Naive thymus-derived CD4-positive, alpha-beta T cell (primary cell): ENCODE data around the gene CALHM6. TPM values are rescaled to one million over a fixed set of nuclear protein-coding genes. Genes with fewer than 3 reads are reported as not detected.
A peak's percentile ranks its signal among the peaks of the same experiment; 100 is the strongest.

Source experiments
- ATAC-seq: fragments of 150-1000 bp; cut with Tn5 transposase; 2 replicates; pipeline ENCODE4 v1.10.0; 2021; ENCODE audit warnings: mild to moderate bottlenecking, moderate library complexity
- CTCF ChIA-PET: fragments of 350-600 bp; sonication (Branson Sonifier 250); formaldehyde crosslinking; loops from one replicate; lab custom pipeline; 2021; ENCODE audit warnings: antibody characterized with exemption; lab: Charles Lee
- POLR2A ChIA-PET: fragments of 350-600 bp; sonication (Branson Sonifier 250); formaldehyde crosslinking; loops from one replicate; lab custom pipeline; 2021; ENCODE audit warnings: antibody characterized with exemption, inconsistent platforms; lab: Charles Lee
- DNase-seq, 9 donors: peaks; one replicate each; pipeline versions ENCODE4 v3.0.0 to v3.0.0-alpha.2; 2020 to 2022; ENCODE audit warnings: mixed read lengths in 1 of 9
- H3K27ac ChIP-seq: one replicate; pipeline ENCODE4 v1.7.0; 2013; ENCODE audit warnings: mild to moderate bottlenecking, low read depth, low read length, moderate library complexity
- H3K27me3 ChIP-seq, 2 donors: one replicate each; pipeline ENCODE4 v1.7.0; 2013; ENCODE audit warnings: low read length in 2 of 2, mild to moderate bottlenecking in 2 of 2, moderate library complexity in 2 of 2; ENCODE audit not compliant: control insufficient read depth in 2 of 2, insufficient read depth in 2 of 2
- H3K36me3 ChIP-seq, 3 experiments: 1 replicate in 2 of 3; 2 replicates in 1 of 3; pipeline ENCODE4 v1.7.0; 2013; ENCODE audit warnings: low read length in 3 of 3, mild to moderate bottlenecking in 3 of 3, moderate library complexity in 1 of 3; ENCODE audit not compliant: insufficient read depth in 3 of 3, control insufficient read depth in 2 of 3
- H3K4me1 ChIP-seq, 2 donors: one replicate each; pipeline ENCODE4 v1.7.0; 2013; ENCODE audit warnings: low read length in 2 of 2, mild to moderate bottlenecking in 2 of 2, moderate library complexity in 1 of 2; ENCODE audit not compliant: control insufficient read depth in 2 of 2, insufficient read depth in 2 of 2
- H3K4me3 ChIP-seq: 2 replicates; pipeline ENCODE4 v1.7.0; 2013; ENCODE audit warnings: mild to moderate bottlenecking, low read length
- H3K9me3 ChIP-seq, 3 experiments: 1 replicate in 2 of 3; 2 replicates in 1 of 3; pipeline ENCODE4 v1.7.0; 2013; ENCODE audit warnings: low read length in 3 of 3; ENCODE audit not compliant: control insufficient read depth in 2 of 3
- H3K27ac Mint-ChIP-seq, 9 donors: one replicate each; pipeline ENCODE4 v1.8.0; 2020 to 2022; ENCODE audit warnings: mixed read lengths in 9 of 9, mild to moderate bottlenecking in 8 of 9, moderate library complexity in 5 of 9, inconsistent platforms in 2 of 9
- H3K27me3 Mint-ChIP-seq, 5 donors: one replicate each; pipeline ENCODE4 v1.8.0; 2021 to 2022; ENCODE audit warnings: mixed read lengths in 5 of 5, mild to moderate bottlenecking in 1 of 5
- H3K36me3 Mint-ChIP-seq, 5 donors: one replicate each; pipeline ENCODE4 v1.8.0; 2020 to 2022; ENCODE audit warnings: mixed read lengths in 5 of 5, mild to moderate bottlenecking in 3 of 5, inconsistent platforms in 1 of 5
- H3K4me1 Mint-ChIP-seq, 7 donors: one replicate each; pipeline ENCODE4 v1.8.0; 2020 to 2022; ENCODE audit warnings: mixed read lengths in 7 of 7, mild to moderate bottlenecking in 3 of 7, inconsistent platforms in 1 of 7
- H3K4me3 Mint-ChIP-seq, 10 donors: one replicate each; pipeline ENCODE4 v1.8.0; 2020 to 2022; ENCODE audit warnings: mild to moderate bottlenecking in 10 of 10, mixed read lengths in 10 of 10, moderate library complexity in 6 of 10, inconsistent platforms in 2 of 10
- H3K9me3 Mint-ChIP-seq, 11 donors: one replicate each; pipeline ENCODE4 v1.8.0; 2020 to 2022; ENCODE audit warnings: mixed read lengths in 11 of 11, mild to moderate bottlenecking in 4 of 11, inconsistent platforms in 1 of 11, moderate library complexity in 1 of 11
- intact Hi-C, 2 donors: fragments of 100-400 bp; cut with micrococcal nuclease; formaldehyde crosslinking; loops; one replicate each; pipeline ENCODE4 v1.15.1; 2023
- polyA plus RNA-seq, 2 donors: library from polyadenylated mRNA; unstranded; fragments of 300-500 nt; fragmentation: Illumina TruSeq; gene quantifications; one replicate each; pipeline ENCODE4 v1.2.3, GENCODE V29; 2021
- total RNA-seq, 6 experiments: library from RNA in 5 of 6; stranded (reverse) in 5 of 6; gene quantifications; 1 replicate in 5 of 6; 2 replicates in 1 of 6; pipeline ENCODE4 v1.2.3 and lab custom pipeline; 2021 to 2026

The CALHM6 gene
- total and polyA plus RNA-seq, 7 experiments from 2014 or later = 3.0 to 79.3 (median 16.3) TPM

- no peak overlapping the region for H3K27ac Mint-ChIP-seq
- DNase-seq = no peak
- peaks cover 0 to 22% (median 0%) of the 10 kb centered on the region in 5 donors for H3K36me3 Mint-ChIP-seq
- H3K4me1 ChIP-seq = peaks cover 4 to 5% of the 10 kb centered on the region in 2 donors
- H3K4me3 ChIP-seq = no peak overlapping the region
- intact Hi-C loops = loop anchor here in 1 of 2 donors (1.0 kb wide), 1 partner anchor 8 kb away; no protein-coding TSS in a partner anchor
- CTCF ChIA-PET = no interaction called here
- no peaks in the 10 kb centered on the region for H3K36me3 ChIP-seq
- ATAC-seq = no peak
- peaks cover 6 to 26% (median 14%) of the 10 kb centered on the region in 5 donors for H3K27me3 Mint-ChIP-seq
- H3K4me3 Mint-ChIP-seq = no peak overlapping the region
- no peaks in the 10 kb centered on the region for H3K9me3 ChIP-seq
- POLR2A ChIA-PET = no interaction called here
- no peaks in the 10 kb centered on the region for H3K27me3 ChIP-seq
- no peak overlapping the region for H3K27ac ChIP-seq
- peaks cover 0 to 49% (median 0%) of the 10 kb centered on the region in 7 donors for H3K4me1 Mint-ChIP-seq
- peaks cover 0 to 11% (median 0%) of the 10 kb centered on the region in 11 donors for H3K9me3 Mint-ChIP-seq
Observed at GRCh38 chr6:116449565-116449964, 11.6 kb upstream of the CALHM6 start.

GRCh38 chr6:116450185-116450710 lies 10.9 kb upstream of the CALHM6 start:
- H3K36me3 Mint-ChIP-seq = peaks cover 0 to 22% (median 0%) of the 10 kb centered on the region in 5 donors
- ChIA-PET CTCF (interaction anchor here (0.6 kb wide), 1 partner anchor 74 kb away, joined by 3 read pairs; no protein-coding TSS in a partner anchor), POLR2A (no interaction called here)
- Histone ChIP-seq H3K27ac (no peak overlapping the region), H3K4me3 (no peak overlapping the region), H3K27me3 (no peaks in the 10 kb centered on the region), H3K9me3 (no peaks in the 10 kb centered on the region), H3K36me3 (no peaks in the 10 kb centered on the region), H3K4me1 (peaks cover 0 to 5% of the 10 kb centered on the region in 2 donors)
- peaks cover 6 to 30% (median 14%) of the 10 kb centered on the region in 5 donors for H3K27me3 Mint-ChIP-seq
- no peak overlapping the region for H3K27ac Mint-ChIP-seq
- no peak overlapping the region for H3K4me3 Mint-ChIP-seq
- ATAC-seq = no peak
- intact Hi-C loops = no loop called here
- DNase-seq = no peak
- H3K9me3 Mint-ChIP-seq = peaks cover 0 to 12% (median 0%) of the 10 kb centered on the region in 11 donors
- peaks cover 0 to 42% (median 0%) of the 10 kb centered on the region in 7 donors for H3K4me1 Mint-ChIP-seq

GRCh38 chr6:116450769-116451740 lies 10.1 kb upstream of the CALHM6 start:
- ChIA-PET CTCF (interaction anchor here (0.6 kb wide), 1 partner anchor 73 kb away, joined by 3 read pairs; no protein-coding TSS in a partner anchor), POLR2A (no interaction called here)
- Mint-ChIP-seq H3K4me1 (peaks cover 0 to 47% (median 0%) of the 10 kb centered on the region in 7 donors), H3K27me3 (peaks cover 6 to 35% (median 14%) of the 10 kb centered on the region in 5 donors), H3K4me3 (peak overlapping the region in 1 of 10 donors; percentile 34), H3K9me3 (peaks cover 0 to 14% (median 0%) of the 10 kb centered on the region in 11 donors), H3K36me3 (peaks cover 0 to 25% (median 0%) of the 10 kb centered on the region in 5 donors), H3K27ac (no peak overlapping the region)
- Histone ChIP-seq H3K4me3 (no peak overlapping the region), H3K27me3 (no peaks in the 10 kb centered on the region), H3K4me1 (peaks cover 0 to 5% of the 10 kb centered on the region in 2 donors), H3K27ac (no peak overlapping the region), H3K36me3 (no peaks in the 10 kb centered on the region), H3K9me3 (no peaks in the 10 kb centered on the region)
- peak; percentile 66 for ATAC-seq
- intact Hi-C loops = no loop called here
- DNase-seq = peak in 1 of 9 donors; percentile 32

DNA sequence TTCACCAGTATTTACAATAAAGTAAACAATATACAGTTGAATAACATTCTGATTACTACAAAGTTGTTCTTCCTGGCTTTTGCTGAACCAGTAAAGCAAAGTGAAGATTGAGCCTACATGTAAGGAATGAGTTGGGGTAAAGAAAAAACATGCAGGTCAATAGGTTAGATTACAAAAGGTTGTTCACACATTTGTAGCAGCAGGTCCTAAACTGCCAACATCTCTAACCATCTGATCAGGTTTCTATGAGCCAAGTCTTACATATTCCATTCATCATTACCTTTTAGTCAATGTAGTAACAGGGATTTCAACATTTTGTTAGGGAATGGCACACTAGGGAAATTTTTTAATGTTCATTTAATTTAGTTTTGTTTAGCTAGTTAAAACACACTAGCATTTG lies 9.3 kb upstream of the CALHM6 start:
- intact Hi-C loops = no loop called here
- peaks cover 0 to 5% of the 10 kb centered on the region in 2 donors for H3K4me1 ChIP-seq
- peaks cover 6 to 35% (median 14%) of the 10 kb centered on the region in 5 donors for H3K27me3 Mint-ChIP-seq
- H3K27ac Mint-ChIP-seq = no peak overlapping the region
- ChIA-PET CTCF (no interaction called here), POLR2A (no interaction called here)
- ATAC-seq = no peak
- DNase-seq = no peak
- H3K4me1 Mint-ChIP-seq = peaks cover 0 to 54% (median 0%) of the 10 kb centered on the region in 7 donors
- H3K36me3 ChIP-seq = no peaks in the 10 kb centered on the region
- H3K4me3 ChIP-seq = no peak overlapping the region
- H3K27ac ChIP-seq = no peak overlapping the region
- no peaks in the 10 kb centered on the region for H3K9me3 ChIP-seq
- no peaks in the 10 kb centered on the region for H3K27me3 ChIP-seq
- H3K36me3 Mint-ChIP-seq = peaks cover 0 to 25% (median 0%) of the 10 kb centered on the region in 5 donors
- H3K9me3 Mint-ChIP-seq = peaks cover 0 to 14% (median 0%) of the 10 kb centered on the region in 11 donors
- no peak overlapping the region for H3K4me3 Mint-ChIP-seq

- H3K9me3 Mint-ChIP-seq = peaks cover 0 to 14% (median 0%) of the 10 kb centered on the region in 11 donors
- intact Hi-C loops = no loop called here
- Histone ChIP-seq H3K9me3 (no peaks in the 10 kb centered on the region), H3K4me3 (no peak overlapping the region), H3K27ac (no peak overlapping the region), H3K4me1 (peaks cover 0 to 5% of the 10 kb centered on the region in 2 donors), H3K36me3 (no peaks in the 10 kb centered on the region), H3K27me3 (no peaks in the 10 kb centered on the region)
- ChIA-PET POLR2A (no interaction called here), CTCF (no interaction called here)
- H3K4me3 Mint-ChIP-seq = no peak overlapping the region
- peaks cover 0 to 56% (median 0%) of the 10 kb centered on the region in 7 donors for H3K4me1 Mint-ChIP-seq
- no peak overlapping the region for H3K27ac Mint-ChIP-seq
- peaks cover 0 to 27% (median 0%) of the 10 kb centered on the region in 5 donors for H3K36me3 Mint-ChIP-seq
- peaks cover 6 to 35% (median 14%) of the 10 kb centered on the region in 5 donors for H3K27me3 Mint-ChIP-seq
- ATAC-seq (no peak), DNase-seq (no peak)
Observed at GRCh38 chr6:116452531-116452930, 8.6 kb upstream of the CALHM6 start.

- Histone ChIP-seq H3K27me3 (no peaks in the 10 kb centered on the region), H3K9me3 (no peaks in the 10 kb centered on the region), H3K27ac (no peak overlapping the region), H3K4me3 (no peak overlapping the region), H3K4me1 (peaks cover 0 to 3% of the 10 kb centered on the region in 2 donors), H3K36me3 (no peaks in the 10 kb centered on the region)
- H3K27me3 Mint-ChIP-seq = peaks cover 6 to 43% (median 14%) of the 10 kb centered on the region in 5 donors
- ChIA-PET CTCF (no interaction called here), POLR2A (no interaction called here)
- intact Hi-C loops = no loop called here
- H3K27ac Mint-ChIP-seq = no peak overlapping the region
- peaks cover 0 to 12% (median 0%) of the 10 kb centered on the region in 11 donors for H3K9me3 Mint-ChIP-seq
- DNase-seq (no peak), ATAC-seq (no peak)
- no peak overlapping the region for H3K4me3 Mint-ChIP-seq
- H3K36me3 Mint-ChIP-seq = peaks cover 0 to 29% (median 0%) of the 10 kb centered on the region in 5 donors
- H3K4me1 Mint-ChIP-seq = peaks cover 3 to 66% (median 4%) of the 10 kb centered on the region in 7 donors
Observed at GRCh38 chr6:116456106-116456505, 5.1 kb upstream of the CALHM6 start.
